Naive thymus-derived CD8-positive, alpha-beta T cell (primary cell): ENCODE data around the gene DPEP1. TPM values are rescaled to one million over a fixed set of nuclear protein-coding genes. Genes with fewer than 3 reads are reported as not detected.

Experiments used
- ATAC-seq, 2 donors: fragments of 150-1000 bp; cut with Tn5 transposase in 1 of 2; sonication (Bioruptor Pico), chemical (Tn5 transposase) in 1 of 2; 1 replicate in 1 of 2; 2 replicates in 1 of 2; pipeline ENCODE4 v1.10.0; 2021; ENCODE audit warnings: mild to moderate bottlenecking in 2 of 2, moderate library complexity in 2 of 2
- POLR2A ChIA-PET: fragments of 350-600 bp; sonication (Branson Sonifier 250); formaldehyde crosslinking; loops from one replicate; lab custom pipeline; 2021; ENCODE audit warnings: antibody characterized with exemption; lab: Charles Lee
- DNase-seq, 10 donors: peaks; one replicate each; pipeline versions ENCODE4 v3.0.0 to v3.0.0-alpha.2; 2020 to 2022
- H3K27ac Mint-ChIP-seq, 10 donors: one replicate each; pipeline ENCODE4 v1.8.0; 2020 to 2022; ENCODE audit warnings: mild to moderate bottlenecking in 10 of 10, mixed read lengths in 10 of 10, moderate library complexity in 4 of 10, inconsistent platforms in 1 of 10
- H3K27me3 Mint-ChIP-seq, 5 donors: one replicate each; pipeline ENCODE4 v1.8.0; 2021 to 2022; ENCODE audit warnings: mixed read lengths in 5 of 5
- H3K36me3 Mint-ChIP-seq, 3 donors: one replicate each; pipeline ENCODE4 v1.8.0; 2020 to 2022; ENCODE audit warnings: mixed read lengths in 3 of 3, mild to moderate bottlenecking in 2 of 3, inconsistent platforms in 1 of 3
- H3K4me1 Mint-ChIP-seq, 4 donors: one replicate each; pipeline ENCODE4 v1.8.0; 2021 to 2022; ENCODE audit warnings: mixed read lengths in 4 of 4
- H3K4me3 Mint-ChIP-seq, 10 donors: one replicate each; pipeline ENCODE4 v1.8.0; 2020 to 2022; ENCODE audit warnings: mild to moderate bottlenecking in 10 of 10, mixed read lengths in 10 of 10, moderate library complexity in 6 of 10, inconsistent platforms in 1 of 10
- H3K9me3 Mint-ChIP-seq, 9 donors: one replicate each; pipeline ENCODE4 v1.8.0; 2020 to 2022; ENCODE audit warnings: mixed read lengths in 9 of 9, mild to moderate bottlenecking in 3 of 9, inconsistent platforms in 1 of 9, moderate library complexity in 1 of 9
- polyA plus RNA-seq, 3 donors: library from polyadenylated mRNA; unstranded; fragments of 300-500 nt; fragmentation: Illumina TruSeq; gene quantifications; one replicate each; pipeline ENCODE4 v1.2.3, GENCODE V29; 2021
- total RNA-seq, 8 experiments: library from RNA in 2 of 8; stranded (reverse) in 2 of 8; gene quantifications; one replicate each; pipeline ENCODE4 v1.2.3 and lab custom pipeline; 2021 to 2026

DPEP1 gene
- total and polyA plus RNA-seq, 5 experiments from 2014 or later, result not detected

DNA sequence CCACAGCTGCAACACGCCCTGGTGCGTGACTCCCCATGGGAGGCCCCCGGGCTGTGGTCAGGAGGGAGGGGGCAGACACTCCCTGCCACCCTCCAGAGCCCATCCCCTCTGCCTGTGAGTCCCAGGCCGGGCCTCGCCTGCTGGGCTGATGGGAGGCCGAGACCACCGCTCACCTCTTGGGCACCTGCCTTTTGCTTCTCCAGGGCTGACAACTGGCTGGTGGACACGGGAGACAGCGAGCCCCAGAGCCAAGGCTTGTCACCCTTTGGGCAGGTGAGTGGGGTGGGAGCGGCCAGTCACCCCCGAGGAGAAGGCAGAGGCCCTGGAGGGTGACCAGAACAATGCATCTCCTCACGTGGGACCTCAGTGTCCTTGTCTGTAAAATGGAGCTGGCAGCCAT lies 23.2 kb downstream of the DPEP1 start:
- no peaks in the 10 kb centered on the region for H3K36me3 Mint-ChIP-seq
- POLR2A ChIA-PET, result no interaction called here

DNA sequence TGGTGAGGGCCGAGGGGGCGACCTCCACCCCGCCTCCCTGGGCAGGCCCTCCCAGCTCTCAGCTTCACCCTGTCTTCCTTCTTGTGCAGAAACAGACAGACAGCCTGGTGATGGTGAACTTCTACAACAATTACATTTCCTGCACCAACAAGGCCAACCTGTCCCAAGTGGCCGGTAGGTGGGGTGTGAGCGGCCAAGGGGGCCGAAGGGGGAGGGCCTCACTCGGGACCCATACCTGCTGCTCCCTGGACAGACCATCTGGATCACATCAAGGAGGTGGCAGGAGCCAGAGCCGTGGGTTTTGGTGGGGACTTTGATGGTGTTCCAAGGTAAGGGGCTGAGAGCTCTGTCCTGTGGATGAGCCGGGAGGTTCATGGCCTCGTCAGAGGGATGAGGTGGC lies 23.9 kb downstream of the DPEP1 start:
- no peak for DNase-seq
- POLR2A ChIA-PET, result no interaction called here
- Mint-ChIP-seq H3K9me3 (no peaks in the 10 kb centered on the region), H3K27ac (no peak overlapping the region), H3K4me3 (no peak overlapping the region), H3K4me1 (peaks cover 6 to 10% (median 9%) of the 10 kb centered on the region in 4 donors), H3K27me3 (peaks cover 0 to 10% (median 0%) of the 10 kb centered on the region in 5 donors), H3K36me3 (no peaks in the 10 kb centered on the region)
- ATAC-seq, result no peak

More for the DNA sequence above, 23.2 kb downstream of the DPEP1 start:
- Mint-ChIP-seq H3K4me1 (peaks cover 6 to 10% (median 9%) of the 10 kb centered on the region in 4 donors), H3K9me3 (no peaks in the 10 kb centered on the region), H3K27ac (no peak overlapping the region), H3K4me3 (no peak overlapping the region), H3K27me3 (peaks cover 0 to 10% (median 0%) of the 10 kb centered on the region in 5 donors)
- DNase-seq (no peak), ATAC-seq (no peak)

DNA sequence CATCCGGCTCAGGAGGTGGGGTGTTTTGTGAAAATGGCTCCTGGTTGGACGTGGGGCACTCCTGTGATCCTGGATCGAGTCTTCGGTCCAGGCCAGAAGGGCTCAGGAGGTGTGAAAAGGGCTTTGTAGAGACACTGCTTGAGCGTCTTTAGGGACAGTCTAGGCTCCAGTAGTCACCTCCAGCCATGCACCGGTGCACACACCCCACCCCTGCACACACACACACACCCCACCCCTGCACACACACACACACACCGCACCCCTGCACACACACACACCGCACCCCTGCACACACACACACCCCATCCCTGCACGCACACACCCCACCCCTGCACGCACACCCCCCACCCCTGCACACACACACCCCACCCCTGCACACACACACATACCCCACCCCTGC lies 25.0 kb downstream of the DPEP1 start:
- Mint-ChIP-seq H3K4me1 (peaks cover 6 to 10% (median 9%) of the 10 kb centered on the region in 4 donors), H3K36me3 (no peaks in the 10 kb centered on the region), H3K4me3 (no peak overlapping the region), H3K27ac (no peak overlapping the region), H3K27me3 (peaks cover 0 to 10% (median 0%) of the 10 kb centered on the region in 5 donors), H3K9me3 (no peaks in the 10 kb centered on the region)
- DNase-seq, result no peak
- POLR2A ChIA-PET, result no interaction called here
- ATAC-seq, result no peak

DNA sequence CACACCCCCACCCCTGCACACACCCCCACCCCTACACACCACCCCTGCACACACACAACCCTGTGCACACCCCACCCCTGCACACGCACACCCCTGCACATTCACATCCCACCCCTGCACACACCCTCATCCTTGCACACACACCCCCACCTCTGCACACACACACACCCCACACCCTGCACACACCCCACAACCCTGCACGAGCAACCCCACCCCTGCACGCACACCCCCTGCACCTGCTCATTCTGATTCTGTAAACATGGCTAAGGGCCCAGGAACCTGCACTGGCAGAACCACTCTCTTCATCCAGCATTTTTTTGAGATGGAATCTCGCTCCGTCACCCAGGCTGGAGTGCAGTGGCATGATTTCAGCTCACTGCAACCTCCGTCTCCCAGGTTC lies 25.9 kb downstream of the DPEP1 start:
- Mint-ChIP-seq H3K9me3 (no peaks in the 10 kb centered on the region), H3K27me3 (peaks cover 0 to 10% (median 0%) of the 10 kb centered on the region in 5 donors), H3K4me1 (peaks cover 6 to 10% (median 9%) of the 10 kb centered on the region in 4 donors), H3K27ac (no peak overlapping the region), H3K4me3 (peak overlapping the region in 1 of 10 donors; percentile 15), H3K36me3 (no peaks in the 10 kb centered on the region)
- DNase-seq (no peak), ATAC-seq (no peak)
- POLR2A ChIA-PET, result no interaction called here

DNA sequence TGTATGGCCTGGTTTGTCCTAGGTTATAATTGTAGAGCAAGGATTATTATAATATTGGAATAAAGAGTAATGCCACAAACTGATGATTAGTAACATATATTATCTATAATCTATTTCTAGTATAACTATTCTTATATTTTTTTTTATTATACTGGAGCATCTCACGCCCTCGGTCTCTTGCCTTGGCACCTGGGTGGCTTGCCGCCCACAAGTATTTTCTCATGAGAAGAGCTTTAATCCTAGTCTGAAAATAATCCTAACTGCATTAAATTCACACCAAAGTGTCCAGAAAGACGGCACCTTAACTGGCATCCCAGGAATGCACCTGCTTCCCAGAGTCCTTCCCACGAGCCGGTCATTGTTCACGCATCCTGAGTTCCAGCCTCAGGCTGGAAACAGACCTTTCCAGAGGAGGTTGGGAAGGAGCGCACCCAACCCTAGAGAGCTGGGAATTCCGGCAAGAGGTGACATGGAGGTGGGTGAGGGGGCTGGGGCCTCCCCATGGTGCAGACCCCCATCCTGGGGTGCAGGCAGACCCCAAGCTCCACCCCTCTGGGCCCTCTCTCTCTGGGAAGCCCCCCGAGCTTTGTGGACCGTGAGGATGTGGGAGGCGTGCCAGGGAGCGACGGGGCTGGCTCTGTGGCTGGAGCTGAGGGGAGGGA lies 28.1 kb downstream of the DPEP1 start:
- peaks cover 6 to 10% (median 9%) of the 10 kb centered on the region in 4 donors for H3K4me1 Mint-ChIP-seq
- no peak for DNase-seq
- POLR2A ChIA-PET, result interaction anchor here (0.5 to 1.4 kb wide), 2 partner anchors 9 to 80 kb away, joined by 3 to 4 read pairs; no protein-coding TSS in a partner anchor
- H3K36me3 Mint-ChIP-seq, result peaks cover 0 to 16% (median 3%) of the 10 kb centered on the region in 3 donors
- H3K27me3 Mint-ChIP-seq, result peaks cover 0 to 6% (median 0%) of the 10 kb centered on the region in 5 donors
- H3K27ac Mint-ChIP-seq, result peak overlapping the region in 3 of 10 donors; percentile 15 to 69 (median 54)
- no peak for ATAC-seq
- H3K4me3 Mint-ChIP-seq, result peak overlapping the region in 6 of 10 donors; percentile 76 to 85 (median 78)
- no peaks in the 10 kb centered on the region for H3K9me3 Mint-ChIP-seq

DNA sequence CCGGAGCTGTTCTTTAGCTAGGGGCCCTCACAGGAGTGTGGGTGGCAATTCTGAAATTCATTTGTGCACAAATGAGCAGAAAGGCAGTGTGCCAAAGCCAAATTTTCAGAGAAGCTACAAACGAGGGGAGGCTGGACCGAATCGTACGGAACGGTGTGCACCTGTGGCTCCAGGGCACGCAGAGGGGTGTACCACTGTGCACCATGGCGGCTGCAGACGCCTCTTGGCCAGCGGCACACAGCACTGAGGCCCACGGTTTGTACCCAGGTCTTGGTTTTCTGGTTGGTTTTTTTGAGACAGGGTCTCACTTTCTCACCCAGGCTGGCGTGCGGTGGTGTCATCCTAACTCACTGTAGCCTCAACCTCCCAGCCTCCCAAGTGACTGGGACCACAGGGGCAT lies 29.1 kb downstream of the DPEP1 start:
- Mint-ChIP-seq H3K27me3 (peaks cover 0 to 3% (median 0%) of the 10 kb centered on the region in 5 donors), H3K36me3 (peaks cover 0 to 20% (median 3%) of the 10 kb centered on the region in 3 donors), H3K9me3 (no peaks in the 10 kb centered on the region), H3K4me3 (no peak overlapping the region), H3K27ac (no peak overlapping the region), H3K4me1 (peaks cover 6 to 10% (median 9%) of the 10 kb centered on the region in 4 donors)
- DNase-seq (no peak), ATAC-seq (no peak)
- POLR2A ChIA-PET, result interaction anchor here (1.7 kb wide), 1 partner anchor 44 kb away, joined by 3 read pairs; the partner anchor contains the start of gene CDK10

DNA sequence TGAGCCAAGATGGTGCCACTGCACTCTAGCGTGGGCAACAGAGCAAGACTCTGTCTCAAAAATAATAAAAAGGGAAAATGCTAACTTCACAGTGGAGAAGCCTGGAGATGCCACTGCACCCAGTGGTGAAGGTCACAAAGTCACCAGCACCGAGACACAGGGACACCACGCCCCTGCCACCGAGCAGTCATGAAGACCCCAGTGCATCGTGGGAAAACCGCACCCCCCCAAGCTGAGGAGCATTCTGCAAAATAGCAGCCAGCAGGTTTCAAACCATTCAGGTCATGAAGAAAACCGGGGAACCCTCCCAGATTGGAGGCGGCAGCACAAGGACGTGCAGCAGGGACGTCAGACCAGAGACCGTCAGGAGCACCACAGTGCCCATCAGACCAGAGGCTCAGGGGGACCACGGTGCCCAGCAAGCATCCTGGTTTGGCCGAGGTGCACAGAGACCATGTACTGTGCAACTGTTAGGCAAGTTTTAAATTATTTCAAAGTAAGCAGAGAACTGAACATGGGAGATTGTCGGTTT lies 30.4 kb downstream of the DPEP1 start:
- ATAC-seq (no peak), DNase-seq (no peak)
- POLR2A ChIA-PET, result interaction anchor here (1.7 kb wide), 1 partner anchor 43 kb away, joined by 3 read pairs; the partner anchor contains the start of gene CDK10
- peaks cover 6 to 10% (median 9%) of the 10 kb centered on the region in 4 donors for H3K4me1 Mint-ChIP-seq
- H3K4me3 Mint-ChIP-seq, result no peak overlapping the region
- peaks cover 0 to 26% (median 3%) of the 10 kb centered on the region in 3 donors for H3K36me3 Mint-ChIP-seq
- H3K27me3 Mint-ChIP-seq, result no peaks in the 10 kb centered on the region
- no peaks in the 10 kb centered on the region for H3K9me3 Mint-ChIP-seq
- H3K27ac Mint-ChIP-seq, result peak overlapping the region in 3 of 10 donors; percentile 21 to 74 (median 22)

DNA sequence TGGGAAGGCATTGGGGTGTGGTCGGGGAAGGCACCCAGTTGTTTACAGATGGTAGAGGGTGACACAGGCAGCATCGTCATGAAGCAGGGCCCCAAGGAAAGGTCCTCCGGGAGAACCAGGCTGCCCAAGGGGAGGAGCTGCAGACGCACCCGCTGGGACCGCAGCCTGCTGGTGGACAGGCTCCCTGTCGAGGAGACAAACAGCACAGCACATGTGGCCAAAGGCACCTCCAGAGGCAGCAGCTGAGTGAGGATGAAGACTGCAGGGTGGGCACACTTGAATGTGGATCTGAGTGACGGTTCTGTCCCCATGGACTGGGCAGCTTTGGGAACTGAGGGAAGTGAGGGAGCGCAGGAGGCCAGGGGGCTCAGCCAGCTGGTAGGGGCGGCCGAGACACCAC lies 31.7 kb downstream of the DPEP1 start:
- Mint-ChIP-seq H3K27ac (peak overlapping the region in 1 of 10 donors; percentile 63), H3K27me3 (no peaks in the 10 kb centered on the region), H3K36me3 (peaks cover 0 to 36% (median 3%) of the 10 kb centered on the region in 3 donors), H3K4me3 (no peak overlapping the region), H3K9me3 (no peaks in the 10 kb centered on the region), H3K4me1 (peaks cover 8 to 10% (median 9%) of the 10 kb centered on the region in 4 donors)
- ATAC-seq (no peak), DNase-seq (no peak)
- POLR2A ChIA-PET, result no interaction called here

DNA sequence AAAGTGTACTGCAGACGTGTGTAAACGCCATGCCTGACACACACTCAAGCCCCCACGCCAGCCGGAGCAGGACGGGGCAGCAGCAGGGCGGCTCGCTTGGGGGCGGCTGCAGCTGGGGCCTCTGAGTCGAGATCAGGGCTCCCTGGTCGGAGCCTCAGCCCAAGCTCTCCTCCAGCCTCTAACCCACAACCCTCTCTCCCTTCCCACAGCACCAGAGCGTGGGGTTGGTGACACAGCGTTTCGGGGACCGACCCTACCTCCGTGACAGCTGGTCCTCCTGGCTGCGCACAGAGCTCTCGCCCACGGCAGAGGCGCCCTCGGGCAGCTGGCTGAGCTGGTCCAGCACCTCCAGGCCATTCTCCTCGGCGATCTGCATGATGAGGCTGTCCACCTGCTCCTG lies 32.8 kb downstream of the DPEP1 start:
- Mint-ChIP-seq H3K27ac (no peak overlapping the region), H3K36me3 (peaks cover 0 to 47% (median 3%) of the 10 kb centered on the region in 3 donors), H3K27me3 (no peaks in the 10 kb centered on the region), H3K4me3 (no peak overlapping the region), H3K9me3 (no peaks in the 10 kb centered on the region), H3K4me1 (peaks cover under 1 to 2% (median 1%) of the 10 kb centered on the region in 4 donors)
- ATAC-seq (no peak), DNase-seq (no peak)
- POLR2A ChIA-PET, result no interaction called here

DNA sequence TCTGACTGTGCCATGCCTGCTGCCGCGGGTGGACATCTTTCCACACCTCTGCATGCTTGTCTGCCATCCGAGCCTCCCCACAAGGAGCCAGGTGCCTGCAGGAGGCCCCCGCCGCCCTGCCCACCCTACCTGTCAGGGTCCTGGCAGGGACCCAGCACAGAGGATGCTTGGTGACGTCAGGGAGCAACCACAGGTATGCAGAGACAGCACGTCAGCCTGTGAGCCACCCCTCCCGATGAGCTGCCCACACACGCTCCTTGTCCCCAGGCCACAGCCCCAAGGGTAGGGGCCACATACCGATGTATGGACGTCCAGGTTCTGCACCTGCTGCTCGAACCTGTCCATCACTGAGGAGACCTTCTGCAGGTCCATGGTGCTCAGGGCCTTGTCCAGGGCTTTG lies 33.5 kb downstream of the DPEP1 start:
- peaks cover 0 to 2% (median under 1%) of the 10 kb centered on the region in 4 donors for H3K4me1 Mint-ChIP-seq
- H3K4me3 Mint-ChIP-seq, result no peak overlapping the region
- H3K27me3 Mint-ChIP-seq, result no peaks in the 10 kb centered on the region
- no peak overlapping the region for H3K27ac Mint-ChIP-seq
- H3K9me3 Mint-ChIP-seq, result no peaks in the 10 kb centered on the region
- peaks cover 0 to 50% (median 3%) of the 10 kb centered on the region in 3 donors for H3K36me3 Mint-ChIP-seq
- DNase-seq (no peak), ATAC-seq (no peak)
- POLR2A ChIA-PET, result interaction anchor here (0.6 kb wide), 1 partner anchor 404 kb away, joined by 3 read pairs; no protein-coding TSS in a partner anchor

DNA sequence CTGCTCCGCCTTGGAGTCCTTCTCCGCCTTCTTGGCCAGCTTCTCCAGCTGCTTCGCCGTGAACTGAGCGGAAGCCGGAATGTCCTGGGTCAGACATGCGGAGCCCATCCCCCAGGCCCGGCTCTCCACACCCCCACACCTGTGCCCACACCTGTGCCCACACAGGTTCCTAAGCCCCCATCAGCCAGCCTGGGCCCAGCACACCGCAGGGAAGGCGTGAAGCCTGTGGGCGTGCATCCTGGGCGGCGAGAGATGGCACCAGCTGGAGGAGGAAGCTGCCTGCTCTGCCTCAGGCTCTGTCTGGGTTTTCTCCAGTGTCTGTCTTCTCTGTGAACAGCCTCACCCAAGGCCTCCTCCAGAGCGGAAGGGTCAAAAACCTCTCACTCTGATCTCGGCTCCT lies 38.1 kb downstream of the DPEP1 start:
- DNase-seq, result no peak
- Mint-ChIP-seq H3K27ac (no peak overlapping the region), H3K36me3 (peaks cover 0 to 49% (median 0%) of the 10 kb centered on the region in 3 donors), H3K4me1 (peaks cover 4 to 30% (median 18%) of the 10 kb centered on the region in 4 donors), H3K9me3 (no peaks in the 10 kb centered on the region), H3K4me3 (no peak overlapping the region), H3K27me3 (no peaks in the 10 kb centered on the region)
- ATAC-seq, result no peak
- POLR2A ChIA-PET, result no interaction called here

DNA sequence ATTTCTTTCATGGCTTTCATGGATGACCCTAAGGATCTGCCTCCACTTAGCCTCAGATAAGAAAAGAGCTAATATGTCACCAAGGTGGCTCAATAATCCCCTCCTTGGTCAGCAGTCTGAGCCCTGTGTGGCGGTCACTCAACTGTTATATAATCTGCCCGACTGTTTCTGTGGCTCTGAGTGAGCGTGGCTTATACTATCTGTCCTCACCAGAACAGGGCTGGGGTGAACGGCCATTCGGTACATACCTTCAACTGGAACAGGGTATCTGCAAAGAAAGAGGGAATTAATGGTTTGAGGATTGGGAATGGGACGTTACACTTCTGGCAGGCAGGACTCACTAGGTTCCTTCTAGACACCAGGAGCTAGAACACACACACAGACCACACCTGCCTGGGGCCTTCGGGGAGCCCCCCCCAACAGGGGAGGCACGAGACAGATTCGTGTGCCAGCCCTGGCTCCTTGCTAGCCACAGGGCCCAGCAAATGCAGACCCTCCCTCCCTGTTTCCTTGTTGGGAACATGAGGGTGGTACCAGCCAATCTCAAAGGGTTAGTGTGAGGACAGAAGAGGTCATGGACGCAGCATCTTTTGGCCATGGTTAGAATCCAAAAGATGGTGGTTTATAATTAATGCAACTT lies 40.3 kb downstream of the DPEP1 start:
- H3K4me1 Mint-ChIP-seq, result peaks cover 13 to 40% (median 27%) of the 10 kb centered on the region in 4 donors
- no peak for ATAC-seq
- peaks cover 0 to 41% (median 0%) of the 10 kb centered on the region in 3 donors for H3K36me3 Mint-ChIP-seq
- H3K27me3 Mint-ChIP-seq, result no peaks in the 10 kb centered on the region
- H3K27ac Mint-ChIP-seq, result peak overlapping the region in 5 of 10 donors; percentile 19 to 80 (median 72)
- peak overlapping the region in 4 of 10 donors; percentile 7 to 70 (median 19) for H3K4me3 Mint-ChIP-seq
- no peaks in the 10 kb centered on the region for H3K9me3 Mint-ChIP-seq
- DNase-seq, result no peak
- POLR2A ChIA-PET, result interaction anchor here (0.7 kb wide), 1 partner anchor 1017 kb away, joined by 8 read pairs; no protein-coding TSS in a partner anchor
